ENCODE results near the gene TMEM259. TPM values are rescaled to one million over a fixed set of nuclear protein-coding genes. Genes with fewer than 3 reads are reported as not detected.

TMEM259 gene
- total and polyA plus RNA-seq, 2 of the 13 experiments (the other 11 are each of a cell fraction or from before 2014, with no cell fraction given), result 64.7 to 164 TPM

DNA sequence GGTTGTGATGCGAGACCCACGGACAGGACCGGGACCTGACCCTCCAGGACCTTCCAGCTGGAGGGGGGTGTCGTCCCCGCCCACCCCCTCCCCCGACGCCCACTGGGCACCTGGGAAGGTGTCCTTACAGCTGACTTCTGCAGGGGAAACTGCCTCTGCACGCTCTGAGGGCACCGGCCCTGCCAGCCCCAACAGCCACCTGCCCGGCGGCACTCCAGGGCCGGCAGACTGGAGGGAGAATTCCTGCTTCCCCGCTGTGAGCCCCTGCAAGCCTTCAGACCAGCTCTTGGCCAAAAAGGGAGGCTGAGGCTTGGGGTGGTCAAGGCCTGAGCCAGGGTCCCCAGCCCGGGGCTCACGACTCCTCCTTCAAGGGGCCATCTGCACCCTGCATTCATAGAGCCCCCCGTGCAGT, 6.7 kb upstream of the TMEM259 start (continued):
- TF ChIP-seq, protein P1, sequence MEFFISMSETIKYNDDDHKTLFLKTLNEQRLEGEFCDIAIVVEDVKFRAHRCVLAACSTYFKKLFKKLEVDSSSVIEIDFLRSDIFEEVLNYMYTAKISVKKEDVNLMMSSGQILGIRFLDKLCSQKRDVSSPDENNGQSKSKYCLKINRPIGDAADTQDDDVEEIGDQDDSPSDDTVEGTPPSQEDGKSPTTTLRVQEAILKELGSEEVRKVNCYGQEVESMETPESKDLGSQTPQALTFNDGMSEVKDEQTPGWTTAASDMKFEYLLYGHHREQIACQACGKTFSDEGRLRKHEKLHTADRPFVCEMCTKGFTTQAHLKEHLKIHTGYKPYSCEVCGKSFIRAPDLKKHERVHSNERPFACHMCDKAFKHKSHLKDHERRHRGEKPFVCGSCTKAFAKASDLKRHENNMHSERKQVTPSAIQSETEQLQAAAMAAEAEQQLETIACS (CRISPR knock-in tag; IDR thresholded peaks at IDR 0.05), result no peak
- TF ChIP-seq FOXC1 (CRISPR knock-in tag; IDR thresholded peaks at IDR 0.05; ENCODE audit: borderline replicate concordance) (0 out of 2 replicates have a peak, but pooled peaks have one; percentile 32), ZNF572 (CRISPR knock-in tag; IDR thresholded peaks at IDR 0.05) (no peak), ZNF7 (CRISPR knock-in tag; IDR thresholded peaks at IDR 0.05) (no peak), JUNB (CRISPR knock-in tag; IDR thresholded peaks at IDR 0.05; ENCODE audit: borderline replicate concordance) (no peak), SMAD9 (CRISPR knock-in tag; IDR thresholded peaks at IDR 0.05) (no peak), MTA3 (CRISPR knock-in tag; IDR thresholded peaks at IDR 0.05) (no peak), SP2 (CRISPR knock-in tag; IDR thresholded peaks at IDR 0.05) (no peak), RBFOX2 (IDR thresholded peaks at IDR 0.05; ENCODE audit: low read depth, low read length) (peak; percentile 58; the same call in 1 of the 2 replicates), ZFP36 (IDR thresholded peaks at IDR 0.05; ENCODE audit: borderline replicate concordance, low read depth, low read length, partially characterized antibody) (no peak), ZNF253 (CRISPR knock-in tag; IDR thresholded peaks at IDR 0.05; ENCODE audit: borderline replicate concordance) (no peak), IKZF4 (CRISPR knock-in tag; IDR thresholded peaks at IDR 0.05; ENCODE audit: borderline replicate concordance, low read depth, not compliant biosample characterization) (no peak), ASH2L (IDR thresholded peaks at IDR 0.05; ENCODE audit: insufficient read length, low read depth, low read length) (peak; percentile 21), SSRP1 (CRISPR knock-in tag; IDR thresholded peaks at IDR 0.05) (no peak), ZBTB38 (CRISPR knock-in tag; IDR thresholded peaks at IDR 0.05) (0 out of 2 replicates have a peak, but pooled peaks have one; percentile 2), SMYD3 (CRISPR knock-in tag; IDR thresholded peaks at IDR 0.05) (no peak), PAF1 (CRISPR knock-in tag; IDR thresholded peaks at IDR 0.05) (no peak), ZNF672 (CRISPR knock-in tag; IDR thresholded peaks at IDR 0.05) (no peak)
- TF ChIP-seq, protein P2, sequence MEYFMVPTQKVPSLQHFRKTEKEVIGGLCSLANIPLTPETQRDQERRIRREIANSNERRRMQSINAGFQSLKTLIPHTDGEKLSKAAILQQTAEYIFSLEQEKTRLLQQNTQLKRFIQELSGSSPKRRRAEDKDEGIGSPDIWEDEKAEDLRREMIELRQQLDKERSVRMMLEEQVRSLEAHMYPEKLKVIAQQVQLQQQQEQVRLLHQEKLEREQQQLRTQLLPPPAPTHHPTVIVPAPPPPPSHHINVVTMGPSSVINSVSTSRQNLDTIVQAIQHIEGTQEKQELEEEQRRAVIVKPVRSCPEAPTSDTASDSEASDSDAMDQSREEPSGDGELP (IDR thresholded peaks at IDR 0.05; ENCODE audit: borderline replicate concordance, low read depth), result no peak
- TF ChIP-seq, protein P3, sequence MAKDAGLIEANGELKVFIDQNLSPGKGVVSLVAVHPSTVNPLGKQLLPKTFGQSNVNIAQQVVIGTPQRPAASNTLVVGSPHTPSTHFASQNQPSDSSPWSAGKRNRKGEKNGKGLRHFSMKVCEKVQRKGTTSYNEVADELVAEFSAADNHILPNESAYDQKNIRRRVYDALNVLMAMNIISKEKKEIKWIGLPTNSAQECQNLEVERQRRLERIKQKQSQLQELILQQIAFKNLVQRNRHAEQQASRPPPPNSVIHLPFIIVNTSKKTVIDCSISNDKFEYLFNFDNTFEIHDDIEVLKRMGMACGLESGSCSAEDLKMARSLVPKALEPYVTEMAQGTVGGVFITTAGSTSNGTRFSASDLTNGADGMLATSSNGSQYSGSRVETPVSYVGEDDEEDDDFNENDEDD (CRISPR knock-in tag; IDR thresholded peaks at IDR 0.05; ENCODE audit: borderline replicate concordance), result no peak
- TF ChIP-seq, protein P4, sequence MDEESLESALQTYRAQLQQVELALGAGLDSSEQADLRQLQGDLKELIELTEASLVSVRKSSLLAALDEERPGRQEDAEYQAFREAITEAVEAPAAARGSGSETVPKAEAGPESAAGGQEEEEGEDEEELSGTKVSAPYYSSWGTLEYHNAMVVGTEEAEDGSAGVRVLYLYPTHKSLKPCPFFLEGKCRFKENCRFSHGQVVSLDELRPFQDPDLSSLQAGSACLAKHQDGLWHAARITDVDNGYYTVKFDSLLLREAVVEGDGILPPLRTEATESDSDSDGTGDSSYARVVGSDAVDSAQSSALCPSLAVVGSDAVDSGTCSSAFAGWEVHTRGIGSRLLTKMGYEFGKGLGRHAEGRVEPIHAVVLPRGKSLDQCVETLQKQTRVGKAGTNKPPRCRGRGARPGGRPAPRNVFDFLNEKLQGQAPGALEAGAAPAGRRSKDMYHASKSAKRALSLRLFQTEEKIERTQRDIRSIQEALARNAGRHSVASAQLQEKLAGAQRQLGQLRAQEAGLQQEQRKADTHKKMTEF (CRISPR knock-in tag; IDR thresholded peaks at IDR 0.05), result no peak
- TF ChIP-seq, protein P5, sequence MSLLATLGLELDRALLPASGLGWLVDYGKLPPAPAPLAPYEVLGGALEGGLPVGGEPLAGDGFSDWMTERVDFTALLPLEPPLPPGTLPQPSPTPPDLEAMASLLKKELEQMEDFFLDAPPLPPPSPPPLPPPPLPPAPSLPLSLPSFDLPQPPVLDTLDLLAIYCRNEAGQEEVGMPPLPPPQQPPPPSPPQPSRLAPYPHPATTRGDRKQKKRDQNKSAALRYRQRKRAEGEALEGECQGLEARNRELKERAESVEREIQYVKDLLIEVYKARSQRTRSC (CRISPR knock-in tag; IDR thresholded peaks at IDR 0.05; ENCODE audit: low read depth), result no peak
- TF ChIP-seq, protein P6, sequence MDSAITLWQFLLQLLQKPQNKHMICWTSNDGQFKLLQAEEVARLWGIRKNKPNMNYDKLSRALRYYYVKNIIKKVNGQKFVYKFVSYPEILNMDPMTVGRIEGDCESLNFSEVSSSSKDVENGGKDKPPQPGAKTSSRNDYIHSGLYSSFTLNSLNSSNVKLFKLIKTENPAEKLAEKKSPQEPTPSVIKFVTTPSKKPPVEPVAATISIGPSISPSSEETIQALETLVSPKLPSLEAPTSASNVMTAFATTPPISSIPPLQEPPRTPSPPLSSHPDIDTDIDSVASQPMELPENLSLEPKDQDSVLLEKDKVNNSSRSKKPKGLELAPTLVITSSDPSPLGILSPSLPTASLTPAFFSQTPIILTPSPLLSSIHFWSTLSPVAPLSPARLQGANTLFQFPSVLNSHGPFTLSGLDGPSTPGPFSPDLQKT (CRISPR knock-in tag; IDR thresholded peaks at IDR 0.05; ENCODE audit: borderline replicate concordance), result no peak
- TF ChIP-seq, protein P7, sequence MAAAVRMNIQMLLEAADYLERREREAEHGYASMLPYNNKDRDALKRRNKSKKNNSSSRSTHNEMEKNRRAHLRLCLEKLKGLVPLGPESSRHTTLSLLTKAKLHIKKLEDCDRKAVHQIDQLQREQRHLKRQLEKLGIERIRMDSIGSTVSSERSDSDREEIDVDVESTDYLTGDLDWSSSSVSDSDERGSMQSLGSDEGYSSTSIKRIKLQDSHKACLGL (CRISPR knock-in tag; IDR thresholded peaks at IDR 0.05), result peak; percentile 19; the same call in 1 of the 2 replicates

Measured in HepG2 (cell line).